Ishikawa (cell line): ENCODE data around the gene TCP11X1.
"Not testable (repeated sequence)": the region's sequence is repeated elsewhere in the genome, so short reads cannot be mapped to it uniquely, and the experiment has no call there.

Source experiments
- CEBPB ChIP-seq: IDR thresholded peaks from 2 replicates; pipeline ENCODE4 v1.6.1; 2012
- CREB1 ChIP-seq: IDR thresholded peaks from 2 replicates; pipeline ENCODE4 v1.6.1; 2012; ENCODE audit warnings: low read depth
- EGR1 ChIP-seq: IDR thresholded peaks from 2 replicates; pipeline ENCODE4 v1.6.1; 2012
- EP300 ChIP-seq: IDR thresholded peaks from 2 replicates; pipeline ENCODE4 v1.6.1; 2012; ENCODE audit warnings: borderline replicate concordance
- MAX ChIP-seq: IDR thresholded peaks from 2 replicates; pipeline ENCODE4 v1.6.1; 2012
- TAF1 ChIP-seq: IDR thresholded peaks from 2 replicates; pipeline ENCODE4 v1.6.1; 2012; ENCODE audit warnings: low read depth, mild to moderate bottlenecking
- TCF12 ChIP-seq: IDR thresholded peaks from 2 replicates; pipeline ENCODE4 v1.6.1; 2012; ENCODE audit warnings: low read depth
- TEAD4 ChIP-seq: IDR thresholded peaks from 2 replicates; pipeline ENCODE4 v1.6.1; 2012
- ZBTB7A ChIP-seq: IDR thresholded peaks from 2 replicates; pipeline ENCODE4 v1.6.1; 2012; ENCODE audit warnings: low read depth
- TF ChIP-seq, protein P1 (sequence below): IDR thresholded peaks from 2 replicates; pipeline ENCODE4 v1.6.1; 2012

Gene TCP11X1

DNA sequence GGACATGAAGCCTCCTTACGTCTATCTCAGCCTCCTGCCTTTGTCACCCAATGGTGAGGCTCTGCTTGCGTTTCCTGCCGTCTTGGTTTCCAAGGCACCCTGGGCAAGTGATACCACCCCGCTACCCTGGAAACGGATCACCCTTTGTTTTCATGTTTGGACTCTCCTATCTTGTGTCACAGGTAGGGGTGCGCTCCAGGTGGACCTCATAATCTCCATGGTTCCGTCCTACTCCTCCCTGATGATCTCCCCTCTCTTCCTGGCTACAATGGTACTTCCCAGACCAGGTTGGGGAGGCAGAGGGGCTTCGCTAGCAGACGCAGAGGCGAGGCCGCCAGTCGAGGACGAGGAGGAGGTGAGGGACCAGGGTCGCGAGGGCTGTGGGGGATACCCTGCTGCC, at the start of gene TCP11X1:
Gene TCP11X1 (plus strand): TSS at position 316 of the 400 bp plus-strand sequence.
- TF ChIP-seq, protein P1, sequence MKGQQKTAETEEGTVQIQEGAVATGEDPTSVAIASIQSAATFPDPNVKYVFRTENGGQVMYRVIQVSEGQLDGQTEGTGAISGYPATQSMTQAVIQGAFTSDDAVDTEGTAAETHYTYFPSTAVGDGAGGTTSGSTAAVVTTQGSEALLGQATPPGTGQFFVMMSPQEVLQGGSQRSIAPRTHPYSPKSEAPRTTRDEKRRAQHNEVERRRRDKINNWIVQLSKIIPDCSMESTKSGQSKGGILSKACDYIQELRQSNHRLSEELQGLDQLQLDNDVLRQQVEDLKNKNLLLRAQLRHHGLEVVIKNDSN = not testable (repeated sequence)
- TF ChIP-seq MAX, TAF1: not testable (repeated sequence)

- TF ChIP-seq TAF1 (no peak), CREB1 (no peak), CEBPB (no peak), EGR1 (no peak), TCF12 (no peak), TEAD4 (no peak), ZBTB7A (no peak)
- TF ChIP-seq, protein P1 = no peak
These were observed 29.0 kb upstream of the TCP11X1 start for GRCh38 chrX:102185967-102186720.

DNA sequence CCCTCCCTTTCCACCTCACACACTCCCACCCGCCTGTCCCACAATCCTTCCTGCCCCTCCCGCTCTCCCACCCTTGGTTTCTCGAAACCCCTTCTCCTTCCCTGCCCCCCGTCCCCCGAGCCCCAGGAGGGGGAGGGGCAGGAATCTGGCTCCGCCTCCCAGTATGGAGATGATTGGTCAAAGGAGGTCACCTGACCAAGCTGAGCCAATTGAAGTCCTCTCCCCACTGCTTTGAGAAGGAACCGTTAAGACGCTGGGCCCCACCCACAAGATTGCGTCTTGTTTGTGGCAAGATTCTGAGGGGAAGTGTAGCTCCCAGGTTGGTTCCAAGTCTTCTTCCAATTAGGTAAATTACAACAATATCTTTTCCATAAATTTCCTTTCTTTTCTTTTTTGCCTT, 31.8 kb downstream of the TCP11X1 start, which contains the start of gene NXF2:
Gene NXF2 (plus strand): TSS at position 275 of the 400 bp plus-strand sequence. CDS start 59,912 bp downstream, outside the sequence.
- not testable (repeated sequence) for TF ChIP-seq EP300, TAF1, TEAD4
